Ascending aorta (tissue), 2 donors: ENCODE results near the gene LMTK2. TPM values are rescaled to one million over a fixed set of nuclear protein-coding genes. Genes with fewer than 3 reads are reported as not detected.

Experiments used
- DNase-seq, 2 donors: peaks; one replicate each; pipeline ENCODE4 v3.0.0-alpha.2; 2019; ENCODE audit warnings: low spot score in 2 of 2
- H3K27ac ChIP-seq, 2 donors: fragments of 200-600 bp; sonication (generic); one replicate each; pipeline ENCODE4 v1.5.1; 2016 to 2017; ENCODE audit warnings: mild to moderate bottlenecking in 1 of 2
- H3K27me3 ChIP-seq: fragments of 200-600 bp; sonication (generic); one replicate; pipeline ENCODE4 v1.5.1; 2017
- H3K36me3 ChIP-seq, 2 donors: fragments of 200-600 bp; sonication (generic); one replicate each; pipeline ENCODE4 v1.5.1; 2016
- H3K4me1 ChIP-seq, 2 donors: fragments of 200-600 bp; sonication (generic); one replicate each; pipeline ENCODE4 v1.5.1; 2016 to 2017; ENCODE audit warnings: mild to moderate bottlenecking in 1 of 2
- H3K4me3 ChIP-seq, 2 donors: fragments of 200-600 bp; sonication (generic); one replicate each; pipeline ENCODE4 v1.5.1; 2016 to 2017; ENCODE audit warnings: mild to moderate bottlenecking in 1 of 2
- H3K9me3 ChIP-seq, 2 donors: fragments of 200-600 bp; sonication (generic); one replicate each; pipeline ENCODE4 v1.5.1; 2016
- CTCF ChIP-seq, 3 experiments: fragments of 200-600 bp in 2 of 3; fragments of 450-650 bp in 1 of 3; sonication (generic) in 2 of 3; IDR thresholded peaks; one replicate each; pipeline ENCODE4 v1.5.1; 2016 to 2019; ENCODE audit warnings: antibody characterized with exemption in 3 of 3, mild to moderate bottlenecking in 1 of 3, moderate library complexity in 1 of 3
- intact Hi-C: fragments of 100-400 bp; cut with DNase I; formaldehyde crosslinking; loops from one replicate; pipeline ENCODE4 v1.15.1; 2023
- total RNA-seq: library from RNA; depleted of rRNA; stranded (reverse); fragments of >200 nt; gene quantifications from one replicate; pipeline ENCODE4 v1.1.0, GENCODE V29; 2016

The LMTK2 gene
- total RNA-seq, 1 donor from 2014 or later = 11.8 TPM

GRCh38 chr7:98175260-98175940, 68.7 kb downstream of the LMTK2 start:
- H3K27me3 ChIP-seq = no peaks in the 10 kb centered on the region
- DNase-seq = no peak
- intact Hi-C loops = no loop called here
- TF ChIP-seq CTCF (IDR thresholded peaks at IDR 0.05) = no peak
- H3K36me3 ChIP-seq = peaks cover 16 to 26% of the 10 kb centered on the region in 2 donors
- no peaks in the 10 kb centered on the region for H3K9me3 ChIP-seq
- H3K4me3 ChIP-seq = no peak overlapping the region
- H3K27ac ChIP-seq = no peak overlapping the region
- no peaks in the 10 kb centered on the region for H3K4me1 ChIP-seq

GRCh38 chr7:98177553-98177952, 70.9 kb downstream of the LMTK2 start:
- Histone ChIP-seq H3K4me3 (no peak overlapping the region), H3K27ac (no peak overlapping the region), H3K4me1 (no peaks in the 10 kb centered on the region), H3K9me3 (no peaks in the 10 kb centered on the region), H3K27me3 (no peaks in the 10 kb centered on the region), H3K36me3 (peaks cover 11 to 16% of the 10 kb centered on the region in 2 donors)
- TF ChIP-seq CTCF (IDR thresholded peaks at IDR 0.05) = no peak
- DNase-seq = no peak
- intact Hi-C loops = no loop called here

GRCh38 chr7:98178321-98178720, 71.7 kb downstream of the LMTK2 start:
- Histone ChIP-seq H3K27me3 (no peaks in the 10 kb centered on the region), H3K4me3 (no peak overlapping the region), H3K4me1 (no peaks in the 10 kb centered on the region), H3K9me3 (no peaks in the 10 kb centered on the region), H3K27ac (no peak overlapping the region), H3K36me3 (peaks cover 11 to 16% of the 10 kb centered on the region in 2 donors)
- intact Hi-C loops = no loop called here
- no peak for TF ChIP-seq CTCF (IDR thresholded peaks at IDR 0.05)
- DNase-seq = no peak

GRCh38 chr7:98178762-98179490, 72.3 kb downstream of the LMTK2 start:
- no peak overlapping the region for H3K27ac ChIP-seq
- H3K4me3 ChIP-seq = no peak overlapping the region
- no peak for DNase-seq
- H3K27me3 ChIP-seq = no peaks in the 10 kb centered on the region
- H3K36me3 ChIP-seq = peaks cover 11 to 16% of the 10 kb centered on the region in 2 donors
- intact Hi-C loops = no loop called here
- TF ChIP-seq CTCF (IDR thresholded peaks at IDR 0.05) = no peak
- no peaks in the 10 kb centered on the region for H3K9me3 ChIP-seq
- no peaks in the 10 kb centered on the region for H3K4me1 ChIP-seq

GRCh38 chr7:98180751-98181150, 74.1 kb downstream of the LMTK2 start:
- Histone ChIP-seq H3K36me3 (peaks cover 2% of the 10 kb centered on the region in 2 donors), H3K4me3 (no peak overlapping the region), H3K27me3 (no peaks in the 10 kb centered on the region), H3K9me3 (no peaks in the 10 kb centered on the region), H3K4me1 (no peaks in the 10 kb centered on the region), H3K27ac (no peak overlapping the region)
- no peak for DNase-seq
- no peak for TF ChIP-seq CTCF (IDR thresholded peaks at IDR 0.05)
- intact Hi-C loops = no loop called here
